HEK293 (cell line): ENCODE measurements around the gene C1orf21.

Experiments used
- CTCF ChIA-PET: fragments of 350-600 bp; formaldehyde crosslinking; extraction: SDS; loops from one replicate; lab custom pipeline; 2021; ENCODE audit warnings: antibody characterized with exemption; lab: Yijun Ruan, JAX
- POLR2A ChIA-PET: fragments of 300-600 bp; formaldehyde crosslinking; extraction: SDS; loops from one replicate; lab custom pipeline; 2020; ENCODE audit warnings: antibody characterized with exemption, inconsistent platforms; lab: Yijun Ruan, JAX
- H3K27ac ChIP-seq: fragments of 200-500 bp; sonication (Bioruptor generic); 2 replicates; pipeline ENCODE4 v1.5.1; 2014; ENCODE audit warnings: low read depth, low read length, control low read depth, inconsistent platforms; ENCODE audit errors: extremely low read depth
- H3K36me3 ChIP-seq, 2 experiments: fragments of 200-500 bp in 1 of 2; sonication (Bioruptor generic) in 1 of 2; 1 replicate in 1 of 2; 2 replicates in 1 of 2; pipeline ENCODE4 v1.5.1; 2014 to 2017; ENCODE audit warnings: inconsistent platforms in 2 of 2, low read length in 2 of 2; ENCODE audit not compliant: control insufficient read depth in 2 of 2, insufficient read depth in 1 of 2
- H3K4me1 ChIP-seq: fragments of 200-500 bp; sonication (Bioruptor generic); 2 replicates; pipeline ENCODE4 v1.5.1; 2014; ENCODE audit warnings: mild to moderate bottlenecking, low read length, inconsistent platforms; ENCODE audit not compliant: control insufficient read depth, insufficient read depth
- H3K4me3 ChIP-seq: 2 replicates; pipeline ENCODE4 v1.5.1; 2011; ENCODE audit warnings: low read depth, mild to moderate bottlenecking, control low read depth, low read length, moderate library complexity
- H3K9me3 ChIP-seq: fragments of 200-500 bp; sonication (Bioruptor generic); 2 replicates; pipeline ENCODE4 v1.5.1; 2014; ENCODE audit warnings: low read depth, low read length, inconsistent platforms; ENCODE audit not compliant: control insufficient read depth, insufficient read depth
- PATZ1 ChIP-seq: fragments of 450-650 bp; formaldehyde crosslinking; IDR thresholded peaks from 2 replicates; pipeline ENCODE4 v1.5.1; 2016; ENCODE audit warnings: missing biosample characterization, missing genetic modification characterization
- PRDM1 ChIP-seq: fragments of 450-650 bp; formaldehyde crosslinking; IDR thresholded peaks from 2 replicates; pipeline ENCODE4; 2016; ENCODE audit warnings: missing biosample characterization, missing genetic modification characterization
- PRDM10 ChIP-seq: fragments of 450-650 bp; formaldehyde crosslinking; IDR thresholded peaks from 2 replicates; pipeline ENCODE4 v1.5.1; 2016; ENCODE audit warnings: missing biosample characterization, missing genetic modification characterization
- TCF7L2 ChIP-seq: IDR thresholded peaks from 2 replicates; pipeline ENCODE4 v1.6.1; 2011; ENCODE audit warnings: low read depth, mild to moderate bottlenecking, inconsistent platforms, low read length, moderate library complexity, borderline replicate concordance
- ZNF121 ChIP-seq: fragments of 450-650 bp; formaldehyde crosslinking; IDR thresholded peaks from 2 replicates; pipeline ENCODE4 v1.5.1; 2016; ENCODE audit warnings: missing biosample characterization, missing genetic modification characterization
- ZNF221 ChIP-seq: fragments of 450-650 bp; formaldehyde crosslinking; IDR thresholded peaks from 2 replicates; pipeline ENCODE4 v1.5.1; 2017; ENCODE audit warnings: missing biosample characterization, missing genetic modification characterization, borderline replicate concordance
- ZNF266 ChIP-seq: fragments of 450-650 bp; formaldehyde crosslinking; IDR thresholded peaks from 2 replicates; pipeline ENCODE4 v1.5.1; 2016; ENCODE audit warnings: missing biosample characterization, missing genetic modification characterization, low read depth
- ZNF366 ChIP-seq: fragments of 450-650 bp; formaldehyde crosslinking; conservative IDR thresholded peaks from 2 replicates; pipeline ENCODE4 v1.5.1; 2016; ENCODE audit warnings: missing biosample characterization, missing genetic modification characterization
- ZNF514 ChIP-seq: fragments of 450-650 bp; formaldehyde crosslinking; IDR thresholded peaks from 2 replicates; pipeline ENCODE4 v1.5.1; 2016; ENCODE audit warnings: missing biosample characterization, missing genetic modification characterization
- ZNF529 ChIP-seq: fragments of 450-650 bp; formaldehyde crosslinking; IDR thresholded peaks from 2 replicates; pipeline ENCODE4 v1.5.1; 2017; ENCODE audit warnings: missing genetic modification characterization, missing biosample characterization; ENCODE audit not compliant: insufficient replicate concordance
- ZNF530 ChIP-seq: fragments of 450-650 bp; formaldehyde crosslinking; IDR thresholded peaks from 2 replicates; pipeline ENCODE4 v1.5.1; 2016; ENCODE audit warnings: low read depth, missing biosample characterization, missing genetic modification characterization
- ZNF623 ChIP-seq: fragments of 450-650 bp; formaldehyde crosslinking; IDR thresholded peaks from 2 replicates; pipeline ENCODE4 v1.5.1; 2016; ENCODE audit warnings: missing biosample characterization, missing genetic modification characterization
- ZNF76 ChIP-seq: fragments of 450-650 bp; formaldehyde crosslinking; IDR thresholded peaks from 2 replicates; pipeline ENCODE4; 2016; ENCODE audit warnings: low read depth, missing biosample characterization, missing genetic modification characterization, borderline replicate concordance
- ZNF843 ChIP-seq: fragments of 450-650 bp; formaldehyde crosslinking; IDR thresholded peaks from 2 replicates; pipeline ENCODE4 v1.5.1; 2016; ENCODE audit warnings: missing biosample characterization, missing genetic modification characterization
- TF ChIP-seq, protein P1 (sequence below): fragments of 450-650 bp; formaldehyde crosslinking; IDR thresholded peaks from 2 replicates; pipeline ENCODE4 v1.5.1; 2016; ENCODE audit warnings: missing biosample characterization, missing genetic modification characterization
- TF ChIP-seq, protein P2 (sequence below): fragments of 450-650 bp; formaldehyde crosslinking; IDR thresholded peaks from 2 replicates; pipeline ENCODE4 v1.5.1; 2017; ENCODE audit warnings: missing biosample characterization, missing genetic modification characterization

The C1orf21 gene

DNA sequence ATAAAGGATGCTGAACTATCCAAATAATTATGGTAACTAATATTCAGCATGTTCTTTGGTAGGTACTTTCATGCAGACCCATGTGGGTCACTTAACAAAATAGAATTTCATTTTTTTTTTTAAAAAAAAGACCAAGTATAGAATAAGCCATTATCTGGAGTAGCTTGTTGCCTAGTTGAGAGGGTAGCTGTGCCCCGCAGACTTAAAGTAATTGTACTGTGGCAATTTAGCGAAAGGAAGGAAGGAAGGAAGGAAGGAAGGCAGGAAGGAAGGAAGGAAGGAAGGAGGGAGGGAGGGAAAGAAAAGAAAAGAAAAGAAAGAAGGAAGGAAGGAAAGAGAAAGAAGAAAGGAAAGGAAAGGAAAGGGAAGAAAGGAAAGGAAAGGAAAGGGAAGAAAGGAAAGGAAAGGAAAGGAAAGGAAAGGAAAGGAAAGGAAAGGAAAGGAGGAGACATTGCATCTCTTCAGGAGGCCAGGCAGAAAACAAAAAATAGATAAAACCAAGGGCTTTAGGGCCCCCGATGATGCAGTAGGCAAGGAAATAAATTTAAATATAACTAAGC, 35.3 kb upstream of the C1orf21 start:
- H3K4me3 ChIP-seq, result no peak overlapping the region
- CTCF ChIA-PET, result no interaction called here
- H3K27ac ChIP-seq, result no peak overlapping the region
- H3K9me3 ChIP-seq, result no peaks in the 10 kb centered on the region
- TF ChIP-seq ZNF529 (tag by site-specific recombination) (no peak), ZNF121 (tag by site-specific recombination) (no peak), ZNF530 (tag by site-specific recombination) (peak; percentile 75; the same call in 1 of the 2 replicates), ZNF76 (tag by site-specific recombination) (no peak), ZNF366 (tag by site-specific recombination) (peak; percentile 82), PRDM1 (tag by site-specific recombination) (peak; percentile 100)
- H3K4me1 ChIP-seq, result no peaks in the 10 kb centered on the region
- POLR2A ChIA-PET, result no interaction called here
- no peaks in the 10 kb centered on the region for H3K36me3 ChIP-seq

DNA sequence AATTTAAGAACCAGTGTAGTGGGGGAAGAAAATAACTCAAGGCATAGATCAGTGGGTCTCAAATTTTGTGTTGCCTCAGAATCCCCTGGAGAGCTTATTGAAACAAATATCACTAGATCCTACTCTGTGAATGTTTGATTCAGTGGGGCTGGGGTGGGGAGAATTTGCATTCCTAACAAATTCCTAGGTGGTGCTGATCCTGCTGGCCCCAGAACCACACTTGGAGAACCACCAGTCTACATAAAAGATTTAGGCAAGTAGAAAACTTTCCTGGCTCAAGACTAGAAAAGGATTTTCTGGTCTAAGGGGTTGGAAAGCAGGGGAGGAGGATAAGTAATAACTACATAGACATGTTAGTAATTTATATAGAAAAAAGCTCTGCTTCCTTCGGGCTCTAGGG, 34.1 kb upstream of the C1orf21 start:
- Histone ChIP-seq H3K27ac (no peak overlapping the region), H3K9me3 (no peaks in the 10 kb centered on the region), H3K4me3 (no peak overlapping the region), H3K36me3 (no peaks in the 10 kb centered on the region), H3K4me1 (no peaks in the 10 kb centered on the region)
- CTCF ChIA-PET, result interaction anchor here (1.3 kb wide), 1 partner anchor 12 kb away, joined by 3 read pairs; no protein-coding TSS in a partner anchor
- TF ChIP-seq ZNF623 (tag by site-specific recombination) (no peak), ZNF266 (tag by site-specific recombination) (no peak), TCF7L2 (no peak), PATZ1 (tag by site-specific recombination) (no peak), ZNF514 (no peak), ZNF221 (tag by site-specific recombination) (no peak), PRDM10 (tag by site-specific recombination) (no peak), ZNF843 (tag by site-specific recombination) (no peak)
- TF ChIP-seq, protein P1, sequence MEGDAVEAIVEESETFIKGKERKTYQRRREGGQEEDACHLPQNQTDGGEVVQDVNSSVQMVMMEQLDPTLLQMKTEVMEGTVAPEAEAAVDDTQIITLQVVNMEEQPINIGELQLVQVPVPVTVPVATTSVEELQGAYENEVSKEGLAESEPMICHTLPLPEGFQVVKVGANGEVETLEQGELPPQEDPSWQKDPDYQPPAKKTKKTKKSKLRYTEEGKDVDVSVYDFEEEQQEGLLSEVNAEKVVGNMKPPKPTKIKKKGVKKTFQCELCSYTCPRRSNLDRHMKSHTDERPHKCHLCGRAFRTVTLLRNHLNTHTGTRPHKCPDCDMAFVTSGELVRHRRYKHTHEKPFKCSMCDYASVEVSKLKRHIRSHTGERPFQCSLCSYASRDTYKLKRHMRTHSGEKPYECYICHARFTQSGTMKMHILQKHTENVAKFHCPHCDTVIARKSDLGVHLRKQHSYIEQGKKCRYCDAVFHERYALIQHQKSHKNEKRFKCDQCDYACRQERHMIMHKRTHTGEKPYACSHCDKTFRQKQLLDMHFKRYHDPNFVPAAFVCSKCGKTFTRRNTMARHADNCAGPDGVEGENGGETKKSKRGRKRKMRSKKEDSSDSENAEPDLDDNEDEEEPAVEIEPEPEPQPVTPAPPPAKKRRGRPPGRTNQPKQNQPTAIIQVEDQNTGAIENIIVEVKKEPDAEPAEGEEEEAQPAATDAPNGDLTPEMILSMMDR (tag by site-specific recombination), result no peak
- TF ChIP-seq, protein P2, sequence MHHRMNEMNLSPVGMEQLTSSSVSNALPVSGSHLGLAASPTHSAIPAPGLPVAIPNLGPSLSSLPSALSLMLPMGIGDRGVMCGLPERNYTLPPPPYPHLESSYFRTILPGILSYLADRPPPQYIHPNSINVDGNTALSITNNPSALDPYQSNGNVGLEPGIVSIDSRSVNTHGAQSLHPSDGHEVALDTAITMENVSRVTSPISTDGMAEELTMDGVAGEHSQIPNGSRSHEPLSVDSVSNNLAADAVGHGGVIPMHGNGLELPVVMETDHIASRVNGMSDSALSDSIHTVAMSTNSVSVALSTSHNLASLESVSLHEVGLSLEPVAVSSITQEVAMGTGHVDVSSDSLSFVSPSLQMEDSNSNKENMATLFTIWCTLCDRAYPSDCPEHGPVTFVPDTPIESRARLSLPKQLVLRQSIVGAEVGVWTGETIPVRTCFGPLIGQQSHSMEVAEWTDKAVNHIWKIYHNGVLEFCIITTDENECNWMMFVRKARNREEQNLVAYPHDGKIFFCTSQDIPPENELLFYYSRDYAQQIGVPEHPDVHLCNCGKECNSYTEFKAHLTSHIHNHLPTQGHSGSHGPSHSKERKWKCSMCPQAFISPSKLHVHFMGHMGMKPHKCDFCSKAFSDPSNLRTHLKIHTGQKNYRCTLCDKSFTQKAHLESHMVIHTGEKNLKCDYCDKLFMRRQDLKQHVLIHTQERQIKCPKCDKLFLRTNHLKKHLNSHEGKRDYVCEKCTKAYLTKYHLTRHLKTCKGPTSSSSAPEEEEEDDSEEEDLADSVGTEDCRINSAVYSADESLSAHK (tag by site-specific recombination), result no peak
- POLR2A ChIA-PET, result no interaction called here
